K562 (cell line): ENCODE data around the gene RNF215. TPM values are rescaled to one million over a fixed set of nuclear protein-coding genes. Genes with fewer than 3 reads are reported as not detected.
A peak's percentile ranks its signal among the peaks of the same experiment; 100 is the strongest.

Experiments used
- ATAC-seq: fragments of 200-7000 bp; cut with Tn5 transposase; 3 replicates; pipeline ENCODE4 v1.9.1; 2020; ENCODE audit warnings: moderate library complexity
- BruUV-seq: library from RNA; stranded (reverse); fragments of 400-500 nt; replicated peaks from 2 replicates; lab custom pipeline; 2021; lab: Mats Ljungman, UMichigan
- CTCF ChIA-PET: fragments of 300-600 bp; formaldehyde crosslinking; extraction: SDS; loops from one replicate; lab custom pipeline; 2021; ENCODE audit warnings: low intra/inter-chr PET ratio; lab: Yijun Ruan, JAX
- POLR2A ChIA-PET: fragments of 300-600, 350-650 bp; sonication (Branson Sonifier 250); formaldehyde crosslinking; extraction: SDS; loops from one replicate; lab custom pipeline; 2021; ENCODE audit warnings: antibody characterized with exemption, inconsistent platforms; lab: Yijun Ruan, JAX
- DNase-seq, 4 experiments: peaks; one replicate each; pipeline versions ENCODE4 v3.0.0 to v3.0.0-alpha.2; 2011 to 2018; ENCODE audit warnings: low spot score in 3 of 4, mixed read lengths in 3 of 4; ENCODE audit errors: extremely low read depth in 1 of 4
- FAIRE-seq: peaks from 2 replicates; lab custom pipeline; 2011; peaks lifted over from hg19 to GRCh38; lab: Jason Lieb, UNC
- H2AFZ ChIP-seq: 2 replicates; pipeline ENCODE4 v1.6.0; 2011; ENCODE audit warnings: low read depth, low read length, control low read depth, inconsistent platforms
- H3K27ac ChIP-seq: fragments of 200-600 bp; 3 replicates; pipeline ENCODE4 v1.8.0; 2011; ENCODE audit warnings: low read depth, mild to moderate bottlenecking, control low read depth, inconsistent platforms, low read length, moderate library complexity, mixed read lengths; ENCODE audit errors: extremely low read depth
- H3K27me3 ChIP-seq, 2 experiments: fragments of 300-600 bp in 1 of 2; 2 replicates in 1 of 2; 3 replicates in 1 of 2; pipeline versions ENCODE4 v1.6.0 to v1.8.0; 2011; ENCODE audit warnings: inconsistent platforms in 2 of 2, low read length in 2 of 2, mild to moderate bottlenecking in 1 of 2, mixed read lengths in 1 of 2, moderate library complexity in 1 of 2; ENCODE audit not compliant: control insufficient read depth in 2 of 2, insufficient read depth in 2 of 2
- H3K36me3 ChIP-seq: fragments of 300-600 bp; 3 replicates; pipeline ENCODE4 v1.8.0; 2011; ENCODE audit warnings: mild to moderate bottlenecking, low read length, inconsistent platforms; ENCODE audit not compliant: control insufficient read depth, insufficient read depth
- H3K4me1 ChIP-seq, 2 experiments: fragments of 200-600 bp in 1 of 2; replicated peaks in 1 of 2; 2 replicates in 1 of 2; 3 replicates in 1 of 2; pipeline versions ENCODE4 v1.5.1 to v1.8.0; 2011; ENCODE audit warnings: inconsistent platforms in 2 of 2, low read length in 2 of 2, mild to moderate bottlenecking in 1 of 2, mixed read lengths in 1 of 2, moderate library complexity in 1 of 2; ENCODE audit not compliant: control insufficient read depth in 2 of 2, insufficient read depth in 2 of 2
- H3K4me2 ChIP-seq: 2 replicates; pipeline ENCODE4 v1.6.1; 2011; ENCODE audit warnings: low read length, control low read depth, inconsistent platforms, mixed read lengths; ENCODE audit not compliant: insufficient read depth
- H3K4me3 ChIP-seq: fragments of 200-600 bp; sonication (generic), shearing (Covaris generic); 2 replicates; pipeline ENCODE4 v1.5.1; 2016; ENCODE audit warnings: control low read depth, inconsistent platforms
- H3K79me2 ChIP-seq: fragments of 200-600 bp; 3 replicates; pipeline ENCODE4 v1.8.0; 2011; ENCODE audit warnings: low read length, inconsistent platforms; ENCODE audit not compliant: control insufficient read depth, insufficient read depth
- H3K9ac ChIP-seq, 2 experiments: 2 replicates each; pipeline versions ENCODE4 v1.6.0 to v1.6.1; 2011; ENCODE audit warnings: low read depth in 2 of 2, low read length in 2 of 2, control low read depth in 1 of 2, inconsistent platforms in 1 of 2, mild to moderate bottlenecking in 1 of 2, mixed read lengths in 1 of 2; ENCODE audit not compliant: insufficient read depth in 1 of 2
- H3K9me1 ChIP-seq: one replicate; pipeline ENCODE4 v1.6.0; 2011; ENCODE audit warnings: inconsistent platforms, mild to moderate bottlenecking, low read length, moderate library complexity; ENCODE audit not compliant: control insufficient read depth, insufficient read depth
- H3K9me3 ChIP-seq: replicated peaks from 2 replicates; pipeline ENCODE4 v1.5.1; 2011; ENCODE audit warnings: low read depth, low read length, inconsistent platforms; ENCODE audit not compliant: control insufficient read depth, insufficient read depth
- H4K20me1 ChIP-seq: replicated peaks from 2 replicates; pipeline ENCODE4 v1.6.1; 2011; ENCODE audit warnings: low read length, inconsistent platforms, mixed read lengths; ENCODE audit not compliant: control insufficient read depth, insufficient read depth
- ZC3H4 ChIP-seq: sonication (generic); formaldehyde crosslinking; IDR thresholded peaks from 2 replicates; pipeline ENCODE4 v1.9.0; 2021; ENCODE audit warnings: missing genetic modification reagents, borderline replicate concordance
- ZNF668 ChIP-seq: fragments of 250-450 bp; sonication (Bioruptor Pico); IDR thresholded peaks from 2 replicates; pipeline ENCODE4 v1.8.0; 2022; ENCODE audit warnings: mild to moderate bottlenecking, inconsistent platforms
- WGBS: fragments of 100-300 bp; shearing (Covaris generic); methylation state at CpG from one replicate; pipeline ENCODE4 v1.1.6; 2016; ENCODE audit warnings: low coverage, mixed read lengths; ENCODE audit not compliant: insufficient coverage; ENCODE audit errors: missing lambda C conversion rate; 5-methylcytosine and 5-hydroxymethylcytosine counted together
- in situ Hi-C: fragments of 300-500 bp; cut with MboI; formaldehyde crosslinking; loops from 4 replicates; pipeline ENCODE4 v1.15.0; 2018; ENCODE audit warnings: inconsistent platforms, mixed read lengths
- intact Hi-C: fragments of 100-400 bp; cut with micrococcal nuclease; formaldehyde crosslinking; loops from 2 replicates; pipeline ENCODE4 v1.14.2; 2022
- polyA plus RNA-seq, 8 experiments: library from polyadenylated mRNA; depleted of rRNA in 4 of 8; stranded (reverse) in 5 of 8; unstranded in 3 of 8; fragments of >200 nt; fragmentation: Nextera tagmentation in 2 of 8; fragmentation: Illumina TruSeq in 1 of 8; extraction: Ambion mirVana in 2 of 8; extraction: Trizol in 1 of 8; gene quantifications; 2 replicates each; pipeline versions ENCODE4 v1.2.1 to v1.2.3, GENCODE V29; 2011 to 2014; ENCODE audit warnings: inconsistent platforms in 1 of 8, missing spikeins in 1 of 8
- total RNA-seq, 7 experiments: library from RNA; depleted of rRNA in 6 of 7; stranded (reverse); fragments of >200 nt in 6 of 7; fragmentation: Illumina TruSeq in 2 of 7; extraction: Trizol in 2 of 7; gene quantifications; 2 replicates each; pipeline versions ENCODE4 v1.2.1 to v1.2.3, GENCODE V29; 2011 to 2021; ENCODE audit warnings: low replicate concordance in 1 of 7
- TF ChIP-seq, protein P1 (sequence below): fragments of 450-650 bp; formaldehyde crosslinking; IDR thresholded peaks from 2 replicates; pipeline ENCODE4 v1.4.0; 2020; ENCODE audit warnings: mild to moderate bottlenecking
- TF ChIP-seq, protein P2 (sequence below): sonication (generic); formaldehyde crosslinking; IDR thresholded peaks from 2 replicates; pipeline ENCODE4 v1.8.0; 2022; ENCODE audit warnings: mild to moderate bottlenecking, missing genetic modification reagents

RNF215 gene
- total and polyA plus RNA-seq, 9 of the 15 experiments (the other 6 are each of a cell fraction or from before 2014, with no cell fraction given) = 0.08 to 9.8 (median 2.7) TPM

DNA sequence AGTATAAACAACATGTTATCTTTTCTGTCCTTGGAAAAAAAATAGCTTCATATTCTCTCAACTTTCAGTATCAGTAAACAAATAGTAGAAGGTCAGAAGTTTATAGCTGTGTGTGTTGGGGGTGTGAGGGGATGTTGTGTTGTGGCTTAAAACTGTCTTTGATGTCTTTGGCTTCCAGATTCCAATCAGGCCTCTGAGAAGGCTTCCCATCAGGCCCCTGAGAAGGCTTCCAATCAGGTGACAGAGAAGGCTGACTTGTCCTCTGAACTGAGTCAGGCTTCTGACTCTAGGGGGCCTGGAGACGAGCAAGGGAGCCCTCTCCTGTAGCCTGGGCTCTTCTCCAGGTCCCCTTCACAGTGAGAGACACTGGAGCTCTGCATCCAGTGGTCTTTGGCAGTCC lies 47.6 kb upstream of the RNF215 start:
- H3K27ac ChIP-seq = peak overlapping the region; percentile 65
- 0 out of 4 replicates have a peak overlapping the region, but pooled peaks of 1 of the 2 experiments have one; percentile 9 for H3K9ac ChIP-seq
- in situ Hi-C loops (no loop called here), intact Hi-C loops (no loop called here)
- peak in 2 of 4 experiments; percentile 24 to 38 for DNase-seq
- peak overlapping the region; percentile 87 for H2AFZ ChIP-seq
- no peaks in the 10 kb centered on the region for H3K27me3 ChIP-seq
- TF ChIP-seq ZC3H4 = no peak
- no peak for TF ChIP-seq ZNF668 (CRISPR knock-in tag)
- TF ChIP-seq, protein P1, sequence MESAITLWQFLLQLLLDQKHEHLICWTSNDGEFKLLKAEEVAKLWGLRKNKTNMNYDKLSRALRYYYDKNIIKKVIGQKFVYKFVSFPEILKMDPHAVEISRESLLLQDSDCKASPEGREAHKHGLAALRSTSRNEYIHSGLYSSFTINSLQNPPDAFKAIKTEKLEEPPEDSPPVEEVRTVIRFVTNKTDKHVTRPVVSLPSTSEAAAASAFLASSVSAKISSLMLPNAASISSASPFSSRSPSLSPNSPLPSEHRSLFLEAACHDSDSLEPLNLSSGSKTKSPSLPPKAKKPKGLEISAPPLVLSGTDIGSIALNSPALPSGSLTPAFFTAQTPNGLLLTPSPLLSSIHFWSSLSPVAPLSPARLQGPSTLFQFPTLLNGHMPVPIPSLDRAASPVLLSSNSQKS (CRISPR knock-in tag) = no peak
- TF ChIP-seq, protein P2, sequence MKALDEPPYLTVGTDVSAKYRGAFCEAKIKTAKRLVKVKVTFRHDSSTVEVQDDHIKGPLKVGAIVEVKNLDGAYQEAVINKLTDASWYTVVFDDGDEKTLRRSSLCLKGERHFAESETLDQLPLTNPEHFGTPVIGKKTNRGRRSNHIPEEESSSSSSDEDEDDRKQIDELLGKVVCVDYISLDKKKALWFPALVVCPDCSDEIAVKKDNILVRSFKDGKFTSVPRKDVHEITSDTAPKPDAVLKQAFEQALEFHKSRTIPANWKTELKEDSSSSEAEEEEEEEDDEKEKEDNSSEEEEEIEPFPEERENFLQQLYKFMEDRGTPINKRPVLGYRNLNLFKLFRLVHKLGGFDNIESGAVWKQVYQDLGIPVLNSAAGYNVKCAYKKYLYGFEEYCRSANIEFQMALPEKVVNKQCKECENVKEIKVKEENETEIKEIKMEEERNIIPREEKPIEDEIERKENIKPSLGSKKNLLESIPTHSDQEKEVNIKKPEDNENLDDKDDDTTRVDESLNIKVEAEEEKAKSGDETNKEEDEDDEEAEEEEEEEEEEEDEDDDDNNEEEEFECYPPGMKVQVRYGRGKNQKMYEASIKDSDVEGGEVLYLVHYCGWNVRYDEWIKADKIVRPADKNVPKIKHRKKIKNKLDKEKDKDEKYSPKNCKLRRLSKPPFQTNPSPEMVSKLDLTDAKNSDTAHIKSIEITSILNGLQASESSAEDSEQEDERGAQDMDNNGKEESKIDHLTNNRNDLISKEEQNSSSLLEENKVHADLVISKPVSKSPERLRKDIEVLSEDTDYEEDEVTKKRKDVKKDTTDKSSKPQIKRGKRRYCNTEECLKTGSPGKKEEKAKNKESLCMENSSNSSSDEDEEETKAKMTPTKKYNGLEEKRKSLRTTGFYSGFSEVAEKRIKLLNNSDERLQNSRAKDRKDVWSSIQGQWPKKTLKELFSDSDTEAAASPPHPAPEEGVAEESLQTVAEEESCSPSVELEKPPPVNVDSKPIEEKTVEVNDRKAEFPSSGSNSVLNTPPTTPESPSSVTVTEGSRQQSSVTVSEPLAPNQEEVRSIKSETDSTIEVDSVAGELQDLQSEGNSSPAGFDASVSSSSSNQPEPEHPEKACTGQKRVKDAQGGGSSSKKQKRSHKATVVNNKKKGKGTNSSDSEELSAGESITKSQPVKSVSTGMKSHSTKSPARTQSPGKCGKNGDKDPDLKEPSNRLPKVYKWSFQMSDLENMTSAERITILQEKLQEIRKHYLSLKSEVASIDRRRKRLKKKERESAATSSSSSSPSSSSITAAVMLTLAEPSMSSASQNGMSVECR (CRISPR knock-in tag) = no peak
- 0 out of 2 replicates have a peak overlapping the region, but pooled peaks have one; percentile 7 for H3K4me2 ChIP-seq
- H3K4me1 ChIP-seq = peaks cover 21 to 25% of the 10 kb centered on the region in 2 experiments
- no TSS peak for BruUV-seq
- 14% methylated on average over 1 of the region's 1 CpG for WGBS
- CTCF ChIA-PET = no interaction called here
- H3K4me3 ChIP-seq = no peak overlapping the region
- POLR2A ChIA-PET = no interaction called here
- no peak for FAIRE-seq
- no peaks in the 10 kb centered on the region for H3K9me1 ChIP-seq
- H3K79me2 ChIP-seq = no peaks in the 10 kb centered on the region
- H3K9me3 ChIP-seq = no peaks in the 10 kb centered on the region; the same call in 1 of the 2 replicates
- H4K20me1 ChIP-seq = no peaks in the 10 kb centered on the region
- no peaks in the 10 kb centered on the region for H3K36me3 ChIP-seq
- ATAC-seq = peak; percentile 58
